ENCODE data around the gene ARNT2.

DNA sequence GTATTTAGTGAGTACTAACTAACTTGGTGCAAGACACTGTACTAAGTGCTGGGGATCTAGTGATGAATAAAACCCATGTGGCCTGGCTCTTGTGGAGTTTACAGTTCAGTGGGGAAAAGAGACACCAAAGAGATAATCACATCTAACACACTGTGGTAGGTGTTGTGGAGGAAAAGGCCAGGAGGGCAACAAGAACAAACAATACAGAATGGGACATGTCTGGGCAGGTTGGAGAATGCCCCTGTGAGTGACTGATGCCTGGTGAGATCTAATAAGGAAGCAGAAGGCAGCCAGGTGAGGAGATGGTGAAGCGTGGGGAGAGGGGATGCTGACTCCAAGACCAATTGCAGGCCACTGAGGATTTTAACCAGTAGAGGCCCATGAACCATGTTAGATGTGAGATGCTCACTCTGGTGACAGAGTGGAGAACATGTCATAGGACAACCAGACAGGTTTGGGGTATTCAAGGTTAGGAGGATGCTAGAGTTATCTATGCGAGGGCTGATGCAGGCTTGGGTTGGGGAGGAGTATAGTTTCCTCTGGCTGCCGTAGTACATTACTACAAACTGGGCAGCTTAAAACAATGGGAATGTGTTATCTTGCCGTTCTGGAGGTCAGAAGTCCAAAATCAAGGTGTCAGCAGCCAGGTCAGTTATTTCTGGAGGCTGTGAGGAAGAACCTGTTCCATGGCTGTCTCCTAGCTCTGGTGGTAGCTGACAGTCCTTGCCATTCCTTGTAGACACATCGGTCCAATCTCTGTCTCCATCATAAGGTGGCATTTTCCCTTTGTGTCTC is 81.4 kb downstream of the ARNT2 start:
- TF ChIP-seq, protein P1, sequence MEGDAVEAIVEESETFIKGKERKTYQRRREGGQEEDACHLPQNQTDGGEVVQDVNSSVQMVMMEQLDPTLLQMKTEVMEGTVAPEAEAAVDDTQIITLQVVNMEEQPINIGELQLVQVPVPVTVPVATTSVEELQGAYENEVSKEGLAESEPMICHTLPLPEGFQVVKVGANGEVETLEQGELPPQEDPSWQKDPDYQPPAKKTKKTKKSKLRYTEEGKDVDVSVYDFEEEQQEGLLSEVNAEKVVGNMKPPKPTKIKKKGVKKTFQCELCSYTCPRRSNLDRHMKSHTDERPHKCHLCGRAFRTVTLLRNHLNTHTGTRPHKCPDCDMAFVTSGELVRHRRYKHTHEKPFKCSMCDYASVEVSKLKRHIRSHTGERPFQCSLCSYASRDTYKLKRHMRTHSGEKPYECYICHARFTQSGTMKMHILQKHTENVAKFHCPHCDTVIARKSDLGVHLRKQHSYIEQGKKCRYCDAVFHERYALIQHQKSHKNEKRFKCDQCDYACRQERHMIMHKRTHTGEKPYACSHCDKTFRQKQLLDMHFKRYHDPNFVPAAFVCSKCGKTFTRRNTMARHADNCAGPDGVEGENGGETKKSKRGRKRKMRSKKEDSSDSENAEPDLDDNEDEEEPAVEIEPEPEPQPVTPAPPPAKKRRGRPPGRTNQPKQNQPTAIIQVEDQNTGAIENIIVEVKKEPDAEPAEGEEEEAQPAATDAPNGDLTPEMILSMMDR (IDR thresholded peaks at IDR 0.05; ENCODE audit: low read length) = no peak
- no peak for TF ChIP-seq EZH2 (optimal IDR thresholded peaks at IDR 0.05; ENCODE audit: low read depth, low read length)
- no peak for TF ChIP-seq EZH2phosphoT487 (IDR thresholded peaks at IDR 0.05; ENCODE audit: low read length)
